ENCODE results near the gene NHLRC4.

Gene NHLRC4

DNA sequence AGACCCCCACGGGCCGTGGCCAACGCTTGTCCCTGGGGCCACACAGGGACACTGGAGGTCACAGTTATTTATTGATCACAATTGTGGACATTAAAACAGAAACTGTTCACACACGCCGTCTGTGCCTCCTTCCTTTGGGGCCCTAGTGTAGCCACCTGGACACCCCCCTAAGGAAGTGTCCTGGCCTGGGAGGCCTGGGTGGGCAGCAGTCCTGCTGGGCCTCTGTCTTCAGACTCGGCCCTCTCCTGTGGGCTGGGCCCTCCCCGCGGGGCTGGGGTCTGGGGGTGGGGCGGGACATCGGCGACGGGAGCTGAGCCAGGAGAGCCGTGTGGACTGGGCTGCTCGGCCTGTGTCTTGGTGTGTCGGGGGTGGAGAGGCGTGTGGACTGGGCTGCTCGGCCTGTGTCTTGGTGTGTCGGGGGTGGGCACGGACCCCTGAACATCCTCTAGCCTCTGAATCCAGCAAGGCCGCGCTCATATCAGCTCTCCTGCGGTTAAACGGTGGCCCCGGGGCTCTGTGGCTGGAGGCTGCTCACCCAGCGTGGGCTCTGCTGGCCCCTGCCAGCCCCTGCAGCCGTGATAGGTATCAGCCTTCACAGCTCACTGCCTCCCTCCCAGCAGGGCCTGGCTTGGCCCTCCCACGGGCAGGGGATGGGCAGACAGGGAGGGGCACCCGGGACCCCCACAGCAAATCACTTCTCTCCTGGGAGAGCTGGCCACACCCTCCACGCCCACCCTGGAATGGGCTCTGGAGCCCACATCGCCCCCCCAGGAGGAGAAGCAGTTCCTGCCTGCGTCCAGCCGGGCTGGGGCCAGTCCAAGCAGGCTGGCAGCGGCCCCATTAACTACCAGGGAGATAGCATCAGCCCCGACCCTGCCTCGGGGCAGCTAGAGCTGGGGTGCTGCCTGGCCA lies 1.1 kb upstream of the NHLRC4 start:
- no peak for DNase-seq (ENCODE audit: low spot score)

DNA sequence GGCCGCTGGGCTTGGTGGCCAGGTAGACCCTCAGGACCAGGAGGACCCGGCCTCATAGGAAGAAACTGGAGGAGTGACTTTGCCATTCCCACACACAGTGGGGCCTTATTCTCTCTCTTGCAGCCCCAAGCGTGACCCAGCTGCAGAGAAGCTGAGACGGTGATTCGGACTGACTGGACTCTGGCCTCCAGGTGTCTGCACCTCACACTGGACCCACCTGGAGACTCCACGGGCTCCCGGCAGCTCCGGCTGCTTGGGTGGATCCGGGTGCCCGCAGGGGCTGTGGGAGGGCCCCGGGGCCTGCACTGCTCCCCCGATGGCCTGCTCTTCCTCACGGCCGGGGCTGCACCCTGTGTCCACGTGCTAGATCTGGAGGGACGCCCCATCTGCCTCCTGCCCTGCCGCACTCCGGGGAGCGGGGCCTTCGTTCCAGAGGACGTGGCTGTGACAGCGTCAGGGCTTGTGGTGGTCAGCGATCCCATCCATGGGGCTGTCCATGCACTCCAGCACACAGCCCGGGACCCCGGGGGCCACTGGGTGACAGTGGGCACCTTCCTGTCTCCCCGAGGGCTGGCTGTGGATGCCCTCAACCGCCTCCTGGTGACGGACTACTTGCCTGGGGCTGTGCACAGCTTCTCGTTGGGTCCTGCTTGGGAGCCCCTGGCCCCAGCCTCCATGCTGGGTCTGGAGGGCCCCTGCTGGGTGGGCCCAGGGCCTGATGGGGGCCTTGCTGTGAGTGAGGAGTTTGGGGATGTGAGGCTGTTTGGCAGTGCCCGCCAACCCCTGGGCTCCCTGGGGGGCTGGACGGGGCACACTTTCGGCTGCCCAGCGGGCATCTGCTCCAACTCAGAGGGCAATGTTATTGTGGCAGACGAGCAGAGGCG lies 810 bp downstream of the NHLRC4 start:
- no peak for DNase-seq (ENCODE audit: low spot score)

GRCh38 chr16:568401-569258 lies 1.8 kb downstream of the NHLRC4 start:
- DNase-seq (ENCODE audit: low spot score), result no peak

- DNase-seq (ENCODE audit: low spot score), result peak; percentile 87
Observed at GRCh38 chr16:569445-570254, 2.8 kb downstream of the NHLRC4 start, which contains the start of gene PIGQ. Gene PIGQ, plus strand, starts transcription at chr16:569968. Its CDS starts 4,107 bp downstream, at chr16:574075.

DNA sequence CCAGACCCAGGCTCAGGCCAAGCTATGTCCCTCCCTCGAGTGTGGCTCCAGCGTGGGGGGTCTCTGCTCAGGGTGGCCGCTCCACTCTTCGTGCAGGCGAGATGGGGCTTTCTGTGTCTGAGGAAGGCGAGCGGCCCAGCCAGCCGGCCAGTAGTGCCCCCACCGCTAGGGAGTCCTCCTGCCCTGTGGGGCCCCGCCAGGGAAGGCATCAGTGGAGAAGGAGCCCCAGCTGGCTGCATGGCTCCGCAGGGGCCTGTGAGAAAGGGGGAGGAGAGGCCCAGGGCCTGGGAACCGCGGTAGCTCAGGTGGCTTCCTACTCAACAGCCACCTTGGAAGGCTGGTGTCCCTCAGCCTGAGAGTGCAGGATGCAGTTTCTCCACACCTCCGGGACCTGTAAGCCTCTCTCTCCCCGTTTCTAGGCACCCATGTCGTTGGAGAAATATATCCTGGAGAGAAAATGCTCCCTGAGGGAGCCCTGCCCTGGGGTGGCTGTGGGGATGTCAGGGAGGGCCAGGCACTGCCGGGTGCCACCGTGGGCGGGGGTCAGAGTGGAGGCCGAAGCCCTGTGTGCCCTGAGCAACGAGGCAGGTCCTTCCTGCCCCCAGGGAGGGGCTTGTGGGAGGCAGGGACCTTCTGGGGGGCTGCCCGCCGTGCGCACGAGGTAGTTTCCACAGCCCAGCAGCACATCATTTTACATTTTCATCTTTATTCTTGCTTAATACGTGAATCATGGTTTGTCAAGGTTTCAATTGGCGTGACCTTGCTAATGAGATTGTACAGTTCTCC lies 6.3 kb downstream of the NHLRC4 start:
- DNase-seq (ENCODE audit: low spot score), result no peak

GRCh38 chr16:574021-574760 lies 7.4 kb downstream of the NHLRC4 start:
- DNase-seq (ENCODE audit: low spot score), result no peak

DNA sequence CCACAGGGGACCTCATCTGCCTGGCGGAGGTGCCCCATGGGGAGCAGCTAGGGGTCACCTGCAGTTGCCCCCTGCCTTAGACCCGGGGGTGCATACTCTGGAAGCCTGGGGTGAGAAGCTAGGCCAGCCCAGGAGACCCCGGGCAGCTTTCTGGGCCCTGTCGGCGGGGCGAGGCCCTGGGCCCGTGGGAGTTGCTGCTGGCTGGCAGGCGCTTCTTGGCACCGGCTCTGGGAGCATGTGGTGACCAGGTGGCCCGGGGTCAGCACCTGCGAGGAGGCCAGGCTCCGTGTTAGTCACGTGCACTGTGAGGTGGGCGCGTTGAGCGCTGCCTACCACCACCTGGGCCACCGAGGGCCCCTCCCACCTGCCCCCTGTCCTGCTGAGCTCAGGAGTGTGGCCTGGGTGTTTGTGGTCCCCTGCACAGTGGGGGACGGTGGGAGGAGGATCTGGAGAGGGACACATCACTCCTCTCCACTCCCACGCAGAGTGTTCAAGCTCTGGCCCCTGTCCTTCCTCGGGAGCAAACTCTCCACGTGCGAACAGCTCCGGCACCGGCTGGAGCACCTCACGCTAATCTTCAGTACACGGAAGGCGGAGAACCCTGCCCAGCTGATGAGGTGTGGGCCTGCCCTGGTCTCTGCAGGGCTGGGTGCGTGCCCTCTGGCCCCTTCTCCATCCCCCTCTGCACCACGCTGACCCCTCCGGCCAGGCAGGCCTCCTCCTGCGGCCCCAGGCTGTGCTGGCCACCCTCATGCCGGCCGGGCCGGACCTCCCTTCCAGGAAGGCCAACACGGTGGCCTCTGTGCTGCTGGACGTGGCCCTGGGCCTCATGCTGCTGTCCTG lies 8.8 kb downstream of the NHLRC4 start:
- DNase-seq (ENCODE audit: low spot score), result no peak

DNA sequence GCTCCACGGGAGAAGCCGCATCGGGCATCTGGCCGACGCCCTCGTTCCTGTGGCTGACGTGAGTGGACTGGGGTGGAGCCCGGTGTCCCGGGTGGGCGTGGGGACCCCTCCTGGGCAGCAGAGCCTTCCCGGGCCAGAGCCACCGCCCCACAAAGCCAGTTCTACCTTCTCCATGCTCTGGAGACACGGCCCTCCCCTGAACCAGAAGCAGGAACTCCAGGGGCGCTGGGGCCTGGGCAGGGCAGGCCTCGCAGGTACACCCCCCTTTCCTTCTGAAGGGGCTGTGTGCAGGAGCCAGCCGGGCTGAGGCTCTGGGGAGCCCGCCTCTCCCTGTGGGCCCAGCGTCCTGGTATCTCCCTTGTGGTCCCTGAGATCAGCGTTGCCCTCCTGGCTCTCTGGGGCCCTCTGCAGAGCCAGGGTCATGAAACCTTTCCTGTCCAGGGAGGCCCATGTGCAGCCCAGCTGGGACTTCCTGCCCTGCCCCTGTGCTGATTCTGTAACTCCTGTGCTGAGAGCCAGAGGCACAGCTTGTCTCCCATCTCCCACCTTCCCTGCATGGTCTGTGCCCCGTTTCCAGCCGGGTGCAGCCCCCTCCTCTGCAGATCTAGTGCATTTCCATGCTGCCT lies 9.5 kb downstream of the NHLRC4 start:
- no peak for DNase-seq (ENCODE audit: low spot score)

DNA sequence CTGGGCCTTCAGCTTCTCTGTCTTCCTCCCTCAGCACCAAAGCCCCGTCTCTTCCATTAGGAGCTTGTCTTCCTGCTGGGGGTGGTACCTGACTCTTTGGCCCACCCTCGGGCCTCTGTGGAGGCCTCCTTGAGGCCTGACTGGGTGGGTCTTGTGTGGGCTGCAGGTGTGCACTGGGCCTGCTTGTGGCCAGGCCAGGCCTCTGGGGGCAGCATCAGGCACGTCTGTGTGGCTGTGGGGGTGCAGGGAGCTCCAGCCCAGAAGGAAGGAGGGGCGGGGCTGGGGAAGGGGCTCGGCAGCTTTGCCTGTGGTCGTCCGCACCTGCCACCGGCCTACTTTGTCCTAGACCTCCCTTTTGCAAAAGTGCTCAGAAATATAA lies 10.0 kb downstream of the NHLRC4 start:
- no peak for DNase-seq (ENCODE audit: low spot score)

DNA sequence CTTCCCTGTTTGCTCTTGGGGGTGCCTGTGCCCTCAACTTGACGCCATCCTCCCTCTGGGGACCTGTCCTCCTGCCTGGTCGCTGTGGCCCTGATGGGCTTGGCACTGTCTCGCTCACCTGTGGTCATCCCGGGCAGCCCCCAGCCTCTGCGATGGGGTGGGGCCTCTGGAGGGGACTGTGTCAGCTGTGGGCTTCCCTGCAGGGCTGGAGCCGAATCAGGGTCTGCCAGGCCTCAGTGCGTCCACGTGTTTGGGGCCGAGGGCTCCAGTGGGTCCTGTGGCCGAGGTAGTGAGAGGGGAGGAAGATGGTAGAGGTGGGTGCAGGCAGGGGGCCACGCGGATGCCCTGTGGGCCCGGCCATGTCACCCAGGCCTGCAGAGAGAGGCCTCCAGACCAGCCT lies 11.0 kb downstream of the NHLRC4 start:
- DNase-seq (ENCODE audit: low spot score), result no peak

GRCh38 chr16:578232-578869 lies 11.5 kb downstream of the NHLRC4 start:
- no peak for DNase-seq (ENCODE audit: low spot score)

GRCh38 chr16:578870-579405 lies 12.1 kb downstream of the NHLRC4 start:
- DNase-seq (ENCODE audit: low spot score), result no peak

- DNase-seq (ENCODE audit: low spot score), result no peak
Observed at GRCh38 chr16:580141-580945, 13.5 kb downstream of the NHLRC4 start.

DNA sequence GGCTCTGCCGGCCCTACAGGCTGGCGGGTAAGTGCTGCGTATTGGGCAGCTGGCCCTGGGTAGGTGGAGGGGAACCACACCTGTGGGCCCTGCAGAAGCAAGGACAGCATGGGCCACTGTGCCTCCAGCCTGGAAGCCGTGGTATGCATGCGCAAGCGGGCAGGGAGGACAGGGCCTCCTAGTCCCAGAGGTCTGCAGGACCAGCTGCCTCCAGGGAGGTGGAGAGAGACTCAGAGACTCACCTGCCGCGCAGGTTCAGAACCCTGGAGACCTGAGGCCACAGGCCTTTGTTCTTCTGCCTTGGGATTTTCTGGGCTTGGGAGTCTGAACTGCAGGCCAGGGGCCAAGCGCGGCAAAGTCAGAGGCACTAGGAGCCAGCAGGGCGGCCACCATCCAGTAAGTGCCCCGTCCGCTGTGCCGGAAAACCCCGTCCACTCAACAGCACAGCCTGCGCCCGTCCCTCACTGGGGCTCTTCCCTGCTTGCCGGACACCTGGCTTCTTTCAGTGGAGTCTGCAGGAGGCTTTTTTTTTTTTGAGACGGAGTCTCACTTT lies 14.2 kb downstream of the NHLRC4 start:
- no peak for DNase-seq (ENCODE audit: low spot score)

DNA sequence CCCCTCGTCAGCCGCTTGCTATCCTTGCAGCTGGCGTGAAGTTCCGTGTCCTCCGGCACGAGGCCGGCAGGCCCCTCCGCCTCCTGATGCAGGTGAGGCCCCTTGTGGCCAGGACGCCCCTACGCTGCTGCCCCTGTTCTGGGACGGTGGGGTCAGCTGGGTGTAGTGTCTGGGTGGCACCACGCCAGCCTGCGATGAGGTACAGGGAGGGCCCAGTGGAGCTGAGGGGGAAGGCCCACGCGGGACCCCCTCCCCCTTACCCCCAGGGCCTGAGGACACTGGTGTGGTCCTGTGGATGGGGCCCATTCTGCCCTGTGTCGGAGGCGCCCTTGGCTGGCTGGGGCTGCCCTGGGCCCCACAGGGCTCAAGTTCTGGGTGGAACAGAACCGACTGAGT lies 15.4 kb downstream of the NHLRC4 start:
- no peak for DNase-seq (ENCODE audit: low spot score)

Measured in left forelimb (tissue), 1 donor.